ENCODE measurements around the gene ZYX. TPM values are rescaled to one million over a fixed set of nuclear protein-coding genes. Genes with fewer than 3 reads are reported as not detected.

The ZYX gene
- total RNA-seq, 4 donors from 2014 or later: 111 to 389 (median 146) TPM

GRCh38 chr7:143415742-143416397, 34.7 kb downstream of the ZYX start:
- H3K36me3 ChIP-seq: no peaks in the 10 kb centered on the region
- no peak overlapping the region for H3K27ac ChIP-seq
- no peak overlapping the region for H3K4me3 ChIP-seq
- WGBS, 2 donors (ENCODE audit: low coverage in 1 of 2): 0 to 73% methylated on average over 1 to 8 of the region's 8 CpGs
- TF ChIP-seq EP300 (IDR thresholded peaks at IDR 0.05) (no peak), CTCF (IDR thresholded peaks at IDR 0.05) (no peak), POLR2AphosphoS5 (IDR thresholded peaks at IDR 0.05) (no peak), POLR2A (IDR thresholded peaks at IDR 0.05) (no peak)
- H3K4me1 ChIP-seq: peaks cover 0 to 9% (median 0%) of the 10 kb centered on the region in 3 donors
- H3K27me3 ChIP-seq: peaks cover 8% of the 10 kb centered on the region
- no peaks in the 10 kb centered on the region for H3K9me3 ChIP-seq
- no peak for ATAC-seq

GRCh38 chr7:143416565-143417149, 35.5 kb downstream of the ZYX start:
- 2 to 3% methylated on average over 3 of the region's 3 CpGs for WGBS, 2 donors (ENCODE audit: low coverage in 1 of 2)
- ATAC-seq: peak; percentile 31
- Histone ChIP-seq H3K27ac (no peak overlapping the region), H3K27me3 (peaks cover 8% of the 10 kb centered on the region), H3K36me3 (no peaks in the 10 kb centered on the region), H3K9me3 (no peaks in the 10 kb centered on the region), H3K4me1 (peaks cover 0 to 3% (median 0%) of the 10 kb centered on the region in 3 donors), H3K4me3 (no peak overlapping the region)
- TF ChIP-seq POLR2AphosphoS5 (IDR thresholded peaks at IDR 0.05): no peak
- peak; percentile 71 to 86 (median 78) for TF ChIP-seq CTCF (IDR thresholded peaks at IDR 0.05)

- ATAC-seq: no peak
- WGBS, 2 donors (ENCODE audit: low coverage in 1 of 2): 40 to 45% methylated on average over 1 of the region's 1 CpG
Measured at GRCh38 chr7:143417734-143418383, 36.7 kb downstream of the ZYX start.

GRCh38 chr7:143418681-143419458, 37.7 kb downstream of the ZYX start:
- WGBS, 2 donors (ENCODE audit: low coverage in 1 of 2): 77 to 85% methylated on average over 8 to 11 of the region's 11 CpGs
- no peak overlapping the region for H3K4me3 ChIP-seq
- no peaks in the 10 kb centered on the region for H3K36me3 ChIP-seq
- TF ChIP-seq EP300 (IDR thresholded peaks at IDR 0.05) (no peak), CTCF (IDR thresholded peaks at IDR 0.05) (no peak), POLR2AphosphoS5 (IDR thresholded peaks at IDR 0.05) (no peak), POLR2A (IDR thresholded peaks at IDR 0.05) (no peak)
- no peak overlapping the region for H3K27ac ChIP-seq
- no peak for ATAC-seq
- H3K9me3 ChIP-seq: no peaks in the 10 kb centered on the region
- peaks cover 0 to 3% (median 0%) of the 10 kb centered on the region in 3 donors for H3K4me1 ChIP-seq
- no peaks in the 10 kb centered on the region for H3K27me3 ChIP-seq

More at GRCh38 chr7:143417734-143418383, 36.7 kb downstream of the ZYX start:
- no peak overlapping the region for H3K4me3 ChIP-seq
- H3K4me1 ChIP-seq: peaks cover 0 to 3% (median 0%) of the 10 kb centered on the region in 3 donors
- peaks cover 7% of the 10 kb centered on the region for H3K27me3 ChIP-seq
- H3K9me3 ChIP-seq: no peaks in the 10 kb centered on the region
- H3K27ac ChIP-seq: no peak overlapping the region
- TF ChIP-seq POLR2AphosphoS5 (IDR thresholded peaks at IDR 0.05) (no peak), EP300 (IDR thresholded peaks at IDR 0.05) (no peak), CTCF (IDR thresholded peaks at IDR 0.05) (no peak), POLR2A (IDR thresholded peaks at IDR 0.05) (no peak)
- no peaks in the 10 kb centered on the region for H3K36me3 ChIP-seq

Measured in gastroesophageal sphincter (tissue), 4 donors.